Limb (tissue), 2 donors: ENCODE data around the gene KDM4B.

ENCODE experiments used
- DNase-seq, 2 donors: peaks; one replicate each; pipeline ENCODE4 v3.0.0-alpha.2; 2016; ENCODE audit errors: extremely low spot score in 2 of 2

KDM4B gene

GRCh38 chr19:5103812-5104410 lies 135.0 kb downstream of the KDM4B start:
- no peak for DNase-seq

GRCh38 chr19:5104871-5105351 lies 136.0 kb downstream of the KDM4B start:
- DNase-seq, result no peak

- no peak for DNase-seq
Measured at GRCh38 chr19:5106191-5106726, 137.3 kb downstream of the KDM4B start.

- no peak for DNase-seq
Measured at GRCh38 chr19:5106971-5107370, 138.1 kb downstream of the KDM4B start.

GRCh38 chr19:5107432-5108122 lies 138.7 kb downstream of the KDM4B start:
- no peak for DNase-seq

GRCh38 chr19:5108123-5108596 lies 139.2 kb downstream of the KDM4B start:
- DNase-seq, result no peak

GRCh38 chr19:5108866-5109265 lies 140.0 kb downstream of the KDM4B start:
- no peak for DNase-seq

- DNase-seq, result no peak
Measured at GRCh38 chr19:5109560-5109959, 140.6 kb downstream of the KDM4B start.

- no peak for DNase-seq
Measured at GRCh38 chr19:5110546-5110945, 141.6 kb downstream of the KDM4B start.

- DNase-seq, result no peak
Measured at GRCh38 chr19:5111051-5111450, 142.1 kb downstream of the KDM4B start.

GRCh38 chr19:5112175-5112574 lies 143.3 kb downstream of the KDM4B start:
- no peak for DNase-seq

GRCh38 chr19:5112681-5113575 lies 144.0 kb downstream of the KDM4B start:
- no peak for DNase-seq

GRCh38 chr19:5113633-5114586 lies 145.0 kb downstream of the KDM4B start:
- DNase-seq, result no peak

- no peak for DNase-seq
Measured at GRCh38 chr19:5114727-5115126, 145.8 kb downstream of the KDM4B start.

GRCh38 chr19:5115351-5115750 lies 146.4 kb downstream of the KDM4B start:
- DNase-seq, result no peak

GRCh38 chr19:5115771-5116202 lies 146.9 kb downstream of the KDM4B start:
- DNase-seq, result no peak

GRCh38 chr19:5116292-5116691 lies 147.4 kb downstream of the KDM4B start:
- DNase-seq, result no peak

GRCh38 chr19:5117421-5117820 lies 148.5 kb downstream of the KDM4B start:
- no peak for DNase-seq

- no peak for DNase-seq
Measured at GRCh38 chr19:5118026-5118425, 149.1 kb downstream of the KDM4B start.

GRCh38 chr19:5119297-5119998 lies 150.5 kb downstream of the KDM4B start:
- no peak for DNase-seq
